DMS79 (cell line): ENCODE measurements around the gene ZFAND3.

Experiments used
- DNase-seq: peaks from one replicate; lab custom pipeline; 2025; lab: John Stamatoyannopoulos, UW

Gene ZFAND3

GRCh38 chr6:38004908-38005307 lies 185.4 kb downstream of the ZFAND3 start:
- DNase-seq = no peak

- DNase-seq = no peak
These were observed 192.4 kb downstream of the ZFAND3 start for GRCh38 chr6:38011937-38012336.

- DNase-seq = no peak
These were observed 193.0 kb downstream of the ZFAND3 start for GRCh38 chr6:38012573-38012972.

- DNase-seq = no peak
These were observed 195.8 kb downstream of the ZFAND3 start for GRCh38 chr6:38015341-38015740.

GRCh38 chr6:38016824-38017223 lies 197.3 kb downstream of the ZFAND3 start:
- DNase-seq = no peak

GRCh38 chr6:38018755-38019165 lies 199.2 kb downstream of the ZFAND3 start:
- no peak for DNase-seq

- DNase-seq = no peak
These were observed 201.1 kb downstream of the ZFAND3 start for GRCh38 chr6:38020593-38020992.

GRCh38 chr6:38021029-38021428 lies 201.5 kb downstream of the ZFAND3 start:
- DNase-seq = no peak

GRCh38 chr6:38021571-38021970 lies 202.0 kb downstream of the ZFAND3 start:
- no peak for DNase-seq

- no peak for DNase-seq
These were observed 203.2 kb downstream of the ZFAND3 start for GRCh38 chr6:38022688-38023087.

- DNase-seq = no peak
These were observed 205.4 kb downstream of the ZFAND3 start for GRCh38 chr6:38024908-38025307.

- DNase-seq = no peak
These were observed 205.9 kb downstream of the ZFAND3 start for GRCh38 chr6:38025451-38025850.

- DNase-seq = no peak
These were observed 208.3 kb downstream of the ZFAND3 start for GRCh38 chr6:38027685-38028373.

GRCh38 chr6:38030380-38030779 lies 210.9 kb downstream of the ZFAND3 start:
- DNase-seq = no peak

GRCh38 chr6:38032797-38033196 lies 213.3 kb downstream of the ZFAND3 start:
- DNase-seq = no peak

- no peak for DNase-seq
These were observed 214.0 kb downstream of the ZFAND3 start for GRCh38 chr6:38033442-38033982.

- DNase-seq = no peak
These were observed 214.9 kb downstream of the ZFAND3 start for GRCh38 chr6:38034274-38034914.

- no peak for DNase-seq
These were observed 216.0 kb downstream of the ZFAND3 start for GRCh38 chr6:38035478-38035877.

GRCh38 chr6:38039502-38039901 lies 220.0 kb downstream of the ZFAND3 start:
- no peak for DNase-seq

- no peak for DNase-seq
These were observed 220.7 kb downstream of the ZFAND3 start for GRCh38 chr6:38040254-38040653.

- no peak for DNase-seq
These were observed 223.8 kb downstream of the ZFAND3 start for GRCh38 chr6:38043259-38043753.

- no peak for DNase-seq
These were observed 226.3 kb downstream of the ZFAND3 start for GRCh38 chr6:38045701-38046305.

- no peak for DNase-seq
These were observed 228.0 kb downstream of the ZFAND3 start for GRCh38 chr6:38047562-38047961.
